ENCODE measurements around the gene ZNF398.

- no peak for TF ChIP-seq CTCF (IDR thresholded peaks at IDR 0.05; ENCODE audit: insufficient read depth, low read length)
- no peak for TF ChIP-seq REST (IDR thresholded peaks at IDR 0.05; ENCODE audit: insufficient replicate concordance, low read depth)
- TF ChIP-seq POLR2AphosphoS5 (IDR thresholded peaks at IDR 0.05; ENCODE audit: low read depth), result no peak
- TF ChIP-seq GABPA (IDR thresholded peaks at IDR 0.05; ENCODE audit: low read depth), result no peak
- TF ChIP-seq SPI1 (IDR thresholded peaks at IDR 0.05; ENCODE audit: borderline replicate concordance, low read depth), result no peak
Measured at GRCh38 chr7:149109969-149110368, 37.3 kb upstream of the ZNF398 start.

Data from HL-60 (cell line).